ENCODE results near the gene CDH11.

DNA sequence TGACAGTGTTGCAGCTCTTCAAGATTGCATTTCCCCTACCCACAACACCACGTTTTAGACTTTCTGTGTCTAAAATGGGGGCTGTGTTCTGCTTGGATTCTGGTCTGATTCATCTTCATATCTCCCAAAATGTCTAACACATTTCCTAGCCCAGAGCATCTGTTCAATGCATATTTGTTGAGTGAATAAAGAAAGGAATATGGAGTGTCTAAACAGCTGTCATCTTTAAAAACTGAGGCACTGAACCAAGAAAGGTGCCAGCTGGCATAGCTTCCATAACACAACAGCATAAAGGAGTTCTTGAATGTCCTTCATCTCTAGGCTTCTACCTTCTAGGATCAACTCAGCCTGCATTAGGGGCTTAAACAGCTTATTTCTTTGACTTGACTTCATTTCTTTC, 67.4 kb downstream of the CDH11 start:
- TF ChIP-seq CTCF (IDR thresholded peaks at IDR 0.05; ENCODE audit: low read depth, low read length) (no peak), EZH2phosphoT487 (IDR thresholded peaks at IDR 0.05; ENCODE audit: low read depth) (no peak)
